PC-3 (cell line): ENCODE results near the gene TSPAN4.

Source experiments
- EZH2 ChIP-seq: fragments of 300-600 bp; sonication (generic); IDR thresholded peaks from one replicate; pipeline ENCODE4 v1.6.1; 2017; ENCODE audit warnings: antibody characterized with exemption, mild to moderate bottlenecking, low read length; ENCODE audit not compliant: unreplicated experiment
- TF ChIP-seq, protein P1 (sequence below): fragments of 300-600 bp; sonication (generic); conservative IDR thresholded peaks from 2 replicates; pipeline ENCODE4 v1.5.1; 2017; ENCODE audit warnings: antibody characterized with exemption, low read depth, mild to moderate bottlenecking, low read length

DNA sequence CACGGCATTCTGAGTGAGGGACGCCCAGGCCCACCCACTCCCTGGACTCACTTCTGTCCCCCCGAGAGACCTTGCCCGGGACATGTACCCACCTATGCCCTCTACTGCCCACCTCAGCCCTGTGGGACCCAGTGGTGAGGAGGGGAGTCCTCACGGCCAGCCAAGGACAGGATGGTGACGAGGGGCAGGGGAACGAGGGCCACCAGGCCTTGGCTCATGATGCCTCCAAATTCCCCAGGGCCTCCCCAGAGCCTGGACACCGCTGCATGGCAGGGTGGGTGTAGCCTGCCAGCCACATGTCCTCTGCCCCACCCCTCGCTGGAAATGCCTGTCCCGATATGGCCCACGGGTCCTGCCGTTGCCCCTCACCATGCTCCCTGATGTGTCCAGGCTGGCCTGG lies 26.1 kb downstream of the TSPAN4 start:
- TF ChIP-seq, protein P1, sequence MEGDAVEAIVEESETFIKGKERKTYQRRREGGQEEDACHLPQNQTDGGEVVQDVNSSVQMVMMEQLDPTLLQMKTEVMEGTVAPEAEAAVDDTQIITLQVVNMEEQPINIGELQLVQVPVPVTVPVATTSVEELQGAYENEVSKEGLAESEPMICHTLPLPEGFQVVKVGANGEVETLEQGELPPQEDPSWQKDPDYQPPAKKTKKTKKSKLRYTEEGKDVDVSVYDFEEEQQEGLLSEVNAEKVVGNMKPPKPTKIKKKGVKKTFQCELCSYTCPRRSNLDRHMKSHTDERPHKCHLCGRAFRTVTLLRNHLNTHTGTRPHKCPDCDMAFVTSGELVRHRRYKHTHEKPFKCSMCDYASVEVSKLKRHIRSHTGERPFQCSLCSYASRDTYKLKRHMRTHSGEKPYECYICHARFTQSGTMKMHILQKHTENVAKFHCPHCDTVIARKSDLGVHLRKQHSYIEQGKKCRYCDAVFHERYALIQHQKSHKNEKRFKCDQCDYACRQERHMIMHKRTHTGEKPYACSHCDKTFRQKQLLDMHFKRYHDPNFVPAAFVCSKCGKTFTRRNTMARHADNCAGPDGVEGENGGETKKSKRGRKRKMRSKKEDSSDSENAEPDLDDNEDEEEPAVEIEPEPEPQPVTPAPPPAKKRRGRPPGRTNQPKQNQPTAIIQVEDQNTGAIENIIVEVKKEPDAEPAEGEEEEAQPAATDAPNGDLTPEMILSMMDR = no peak
- no peak for TF ChIP-seq EZH2
